NCI-H187 treated with DMSO at 0.1 percent for 48 hours (cell line): ENCODE results near the gene KRTAP29-1.
"Not testable (repeated sequence)": the region's sequence is repeated elsewhere in the genome, so short reads cannot be mapped to it uniquely, and the experiment has no call there.

Experiments used
- DNase-seq: peaks from one replicate; lab custom pipeline; 2025; lab: John Stamatoyannopoulos, UW

The KRTAP29-1 gene, protein sequence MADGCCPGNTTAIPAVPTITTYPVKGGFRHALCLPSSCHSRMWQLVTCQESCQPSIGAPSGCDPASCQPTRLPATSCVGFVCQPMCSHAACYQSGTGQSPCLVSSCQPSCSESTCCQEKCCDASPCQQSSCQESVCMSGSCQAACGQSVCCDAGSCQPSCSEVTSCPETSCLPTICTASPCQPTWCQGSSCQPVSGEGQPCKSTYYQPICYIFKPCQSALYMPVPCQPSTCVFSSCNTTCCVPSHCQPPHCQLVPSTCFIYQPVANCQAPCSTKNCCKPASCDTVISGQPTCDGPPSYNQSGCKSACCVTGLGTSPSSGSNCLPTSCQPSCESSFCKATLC

GRCh38 chr17:41301916-41302901, at the start of gene KRTAP29-1:
TSS of gene KRTAP29-1 (minus strand) at chr17:41302851. CDS start at chr17:41302851, 0 bp downstream.
- no peak for DNase-seq

- no peak for DNase-seq
Measured at GRCh38 chr17:41351177-41351576, 48.5 kb upstream of the KRTAP29-1 start.

DNA sequence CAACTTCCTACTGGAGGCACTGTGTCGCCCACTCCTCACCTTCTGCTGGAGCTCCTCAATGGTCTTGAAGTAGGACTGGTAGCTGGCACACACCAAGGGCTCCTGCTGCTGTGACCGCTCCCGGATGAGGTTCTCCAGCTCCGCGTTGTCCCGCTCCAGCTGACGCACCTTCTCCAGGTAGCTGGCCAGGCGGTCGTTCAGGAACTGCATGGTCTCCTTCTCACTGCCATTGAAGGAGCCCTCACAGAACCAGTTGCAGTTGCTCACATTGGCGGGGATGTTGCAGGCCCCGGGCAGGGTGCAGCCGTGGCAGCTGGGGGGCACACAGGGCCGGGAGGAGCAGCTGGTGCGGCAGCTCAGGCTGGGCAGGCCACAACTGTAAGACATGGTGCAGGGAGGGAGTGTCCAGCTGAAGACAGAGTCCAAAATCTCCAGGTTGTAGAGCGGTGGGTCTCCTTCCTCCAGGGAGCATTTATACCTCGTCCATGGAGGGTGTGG, 47.8 kb upstream of the KRTAP29-1 start, which contains the start of gene KRT33A:
Gene KRT33A (minus strand): TSS at position 448 of the 498 bp plus-strand sequence. CDS start 61 bp downstream, at position 387.
- DNase-seq: not testable (repeated sequence)

- DNase-seq: no peak
Measured at GRCh38 chr17:41347869-41348760, 45.5 kb upstream of the KRTAP29-1 start.

- not testable (repeated sequence) for DNase-seq
Measured at GRCh38 chr17:41346421-41346820, 43.8 kb upstream of the KRTAP29-1 start.

DNA sequence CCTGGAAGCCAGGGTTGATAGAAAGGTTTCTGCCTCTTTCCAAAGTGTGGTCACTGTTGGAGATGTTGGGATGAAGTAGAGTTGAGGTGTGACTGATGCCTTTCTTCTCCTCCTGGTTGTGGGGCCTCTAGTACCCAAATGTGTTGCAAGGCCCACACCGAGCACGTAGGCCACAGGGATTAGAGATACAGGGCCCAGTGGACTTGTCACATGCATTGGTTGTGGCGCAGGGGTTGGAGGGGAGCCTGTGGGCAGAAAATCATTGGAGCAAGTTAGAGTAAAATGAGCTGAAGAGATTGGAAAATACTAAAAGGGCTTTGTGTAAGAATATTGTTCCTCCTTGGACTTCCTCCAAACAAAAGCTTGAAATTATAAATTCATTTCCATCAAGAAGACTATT, 43.3 kb upstream of the KRTAP29-1 start:
- DNase-seq: no peak

DNA sequence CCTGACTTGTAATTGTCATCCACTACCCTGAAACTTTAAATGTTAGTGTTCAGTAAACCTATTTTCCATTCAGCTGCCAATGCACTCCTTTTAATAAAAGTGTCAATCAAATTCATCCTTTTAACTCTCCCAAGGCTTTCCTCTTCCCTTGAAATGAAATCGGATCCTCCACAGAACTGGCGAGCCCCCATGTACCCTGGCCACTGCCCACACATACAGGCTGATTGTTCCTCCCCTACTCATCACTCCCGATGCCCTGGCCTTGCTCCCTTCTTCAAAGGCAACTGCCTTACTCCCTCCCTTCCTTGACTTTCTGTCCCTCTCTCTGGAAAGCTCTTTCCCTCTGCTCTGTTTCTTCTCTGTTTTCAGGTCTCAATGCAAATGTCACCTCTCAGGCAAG, 40.4 kb upstream of the KRTAP29-1 start:
- DNase-seq: no peak

- no peak for DNase-seq
Measured at GRCh38 chr17:41340934-41341861, 38.5 kb upstream of the KRTAP29-1 start.

GRCh38 chr17:41340494-41340893, 37.8 kb upstream of the KRTAP29-1 start:
- DNase-seq: no peak

DNA sequence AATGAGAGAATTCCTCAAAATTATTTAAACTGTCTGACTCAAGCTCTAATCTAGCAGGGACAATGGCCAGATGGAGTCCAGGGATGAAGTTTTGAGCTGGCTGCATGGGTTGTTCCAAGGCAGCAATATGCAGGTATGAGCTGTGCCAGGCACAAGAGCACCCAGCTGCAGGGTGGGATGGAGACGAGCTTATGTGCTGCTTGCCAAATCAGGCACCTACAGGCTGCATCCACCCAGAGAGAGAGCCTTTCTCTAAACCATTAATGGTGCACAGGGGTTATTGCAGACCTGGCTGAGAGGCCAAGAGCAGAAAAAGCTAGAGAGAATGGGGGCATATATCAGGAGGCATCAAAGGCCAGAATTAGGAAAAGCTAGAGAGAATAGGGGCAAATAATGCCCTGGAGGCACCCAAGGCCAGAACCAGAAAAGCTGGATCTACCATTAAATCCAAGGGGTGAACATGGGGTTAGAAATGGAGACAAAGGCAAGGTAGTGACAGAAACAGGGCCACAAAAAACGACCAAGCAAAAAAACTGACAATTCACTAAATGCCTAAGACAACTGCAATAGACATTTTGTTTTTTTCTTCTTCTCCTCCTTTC, 37.0 kb upstream of the KRTAP29-1 start:
- DNase-seq: no peak

DNA sequence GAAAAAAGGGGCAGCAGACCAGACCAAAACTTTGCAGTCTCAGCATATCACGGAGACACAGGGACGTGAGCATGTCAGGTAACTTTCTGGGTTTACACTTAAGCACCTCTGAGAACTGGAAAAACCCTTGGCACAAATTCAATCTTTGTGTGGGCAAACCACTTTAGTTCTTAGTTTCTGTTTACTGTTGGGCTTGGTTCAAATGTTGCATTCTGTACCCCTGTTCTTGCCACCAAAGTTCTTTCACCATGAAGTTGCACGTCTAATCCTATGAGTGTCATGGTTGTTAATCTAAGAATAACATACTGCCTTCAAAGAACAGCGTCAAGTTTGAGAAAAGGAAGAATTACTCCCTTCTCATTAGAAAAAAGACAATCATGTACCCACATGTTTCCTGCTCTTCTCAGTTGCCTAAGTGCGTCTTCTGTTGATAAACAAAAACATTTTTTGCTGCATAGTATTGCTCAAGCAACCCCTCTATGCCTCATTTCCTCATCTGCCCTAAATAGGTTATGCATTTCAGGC, 36.4 kb upstream of the KRTAP29-1 start:
- DNase-seq: no peak

DNA sequence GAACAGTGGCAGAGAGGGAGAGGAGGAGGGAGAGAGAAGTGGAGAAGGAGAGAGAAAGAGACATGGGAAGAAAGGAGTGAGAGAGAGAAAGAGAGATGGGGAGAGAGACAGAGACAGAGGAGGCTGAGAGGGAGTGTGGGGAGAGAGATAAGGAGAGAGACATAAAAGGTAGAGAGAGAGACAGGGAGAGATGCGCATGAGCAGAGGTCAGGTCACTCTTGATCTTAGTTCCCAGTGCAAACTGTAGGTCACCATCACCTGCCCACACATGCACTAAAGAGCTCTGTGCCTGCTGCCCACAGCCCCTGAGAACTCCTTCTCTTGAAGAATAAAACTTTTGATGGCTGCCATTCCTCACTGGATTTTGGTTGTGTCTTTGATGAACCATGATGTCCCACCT, 33.1 kb upstream of the KRTAP29-1 start:
- no peak for DNase-seq

- DNase-seq: no peak
Measured at GRCh38 chr17:41334385-41335305, 32.0 kb upstream of the KRTAP29-1 start.

DNA sequence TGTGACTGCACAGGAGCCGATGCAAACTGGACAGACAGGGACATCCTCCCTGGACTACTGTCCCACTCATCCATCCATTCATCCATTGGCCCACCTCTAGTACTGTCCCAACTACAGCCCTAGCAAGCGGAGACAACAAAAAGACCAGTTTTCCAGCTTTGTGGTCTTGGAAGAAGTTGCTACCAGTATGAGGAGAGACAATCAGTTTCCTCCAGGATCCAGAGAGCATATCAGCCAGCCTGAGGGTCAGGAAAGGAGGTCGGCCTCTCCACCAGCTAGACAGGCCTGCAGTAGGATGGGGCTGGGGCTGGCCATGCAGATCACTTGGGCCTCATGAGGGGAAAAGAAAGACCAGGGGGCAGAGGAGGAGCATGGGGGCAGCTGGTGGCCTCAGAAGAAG, 31.2 kb upstream of the KRTAP29-1 start:
- no peak for DNase-seq

- DNase-seq: no peak
Measured at GRCh38 chr17:41333098-41333497, 30.4 kb upstream of the KRTAP29-1 start.

- DNase-seq: no peak
Measured at GRCh38 chr17:41332239-41332638, 29.6 kb upstream of the KRTAP29-1 start.

- no peak for DNase-seq
Measured at GRCh38 chr17:41331606-41332005, 29.0 kb upstream of the KRTAP29-1 start.

- no peak for DNase-seq
Measured at GRCh38 chr17:41329279-41329948, 26.8 kb upstream of the KRTAP29-1 start.
